ENCODE results near the gene CASZ1. TPM values are rescaled to one million over a fixed set of nuclear protein-coding genes. Genes with fewer than 3 reads are reported as not detected.

The CASZ1 gene
- total RNA-seq, 1 experiment from 2014 or later = 27.8 TPM

DNA sequence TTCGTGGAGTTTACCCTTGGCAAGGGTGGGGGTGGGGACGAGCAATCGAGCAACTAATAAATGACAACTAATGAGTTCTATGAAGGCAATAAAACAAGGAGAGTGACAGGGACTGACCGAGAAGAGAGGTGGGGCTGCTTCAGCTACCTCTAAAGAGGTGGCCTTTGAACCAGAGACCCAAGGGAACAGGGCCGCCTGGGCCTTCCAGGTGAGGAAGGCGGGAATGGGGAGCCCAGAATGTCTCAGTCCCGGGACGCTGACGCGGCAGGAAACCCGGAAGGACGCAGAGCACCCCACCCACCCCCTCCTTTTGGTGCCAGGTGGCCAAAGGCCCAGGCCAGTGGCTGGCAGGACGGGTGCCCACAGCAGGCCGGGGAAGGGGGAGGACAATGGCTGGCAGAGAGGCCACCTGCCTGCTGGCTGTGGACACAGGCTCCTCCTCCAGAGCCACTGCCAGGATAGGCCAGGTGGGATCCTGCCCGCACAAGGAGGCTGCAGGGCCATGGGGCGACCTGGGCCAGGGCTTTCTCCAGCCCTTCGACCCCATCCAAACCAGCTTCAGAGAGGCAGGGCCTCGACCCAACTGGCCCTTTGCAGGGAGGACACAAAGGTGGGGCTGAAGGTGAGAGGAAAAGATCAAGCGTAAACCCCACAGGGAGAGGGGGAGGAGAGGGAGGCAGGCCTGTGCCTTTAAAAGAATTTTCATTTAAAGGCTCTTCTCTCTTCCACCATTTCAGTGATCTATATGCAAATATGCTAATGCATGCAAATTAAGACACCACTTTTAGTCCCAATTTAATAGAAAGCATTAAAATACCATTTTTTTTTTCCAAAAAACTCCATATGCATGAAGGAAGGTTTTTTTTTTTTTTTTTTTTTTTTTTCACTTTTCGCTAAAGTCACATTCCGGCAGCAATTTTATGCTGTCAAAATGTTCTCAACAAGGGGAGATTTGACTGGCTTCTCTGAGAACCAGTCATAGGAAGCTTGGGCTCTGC lies 58.1 kb downstream of the CASZ1 start:
- no TSS peak for BruUV-seq (replicated peaks)
- ATAC-seq (no peak), DNase-seq (ENCODE audit: low read depth, low spot score) (no peak)
- in situ Hi-C loops (cut with HindIII; ENCODE audit: low pct_unique_long_range_greater_than_20kb, low sequenced_read_pairs) (no loop called here), intact Hi-C loops (cut with micrococcal nuclease; ENCODE audit: unreplicated experiment) (no loop called here)
- Histone ChIP-seq H3K4me3 (ENCODE audit: low read depth in 2 of 2, low read length in 2 of 2) (no peak overlapping the region), H3K36me3 (ENCODE audit: control insufficient read depth, insufficient read depth, low read length) (no peaks in the 10 kb centered on the region; the same call in 1 of the 2 replicates), H3K27me3 (ENCODE audit: control insufficient read depth, insufficient read depth, low read length) (no peaks in the 10 kb centered on the region), H3K27ac (ENCODE audit: low read length) (no peak overlapping the region), H3K4me1 (ENCODE audit: control insufficient read depth, insufficient read depth, low read length) (peaks cover 3% of the 10 kb centered on the region), H3K9me3 (ENCODE audit: control insufficient read depth, insufficient read depth, low read depth, low read length) (no peaks in the 10 kb centered on the region)
- ChIA-PET POLR2A (no interaction called here), CTCF (no interaction called here)
- TF ChIP-seq, protein P1, sequence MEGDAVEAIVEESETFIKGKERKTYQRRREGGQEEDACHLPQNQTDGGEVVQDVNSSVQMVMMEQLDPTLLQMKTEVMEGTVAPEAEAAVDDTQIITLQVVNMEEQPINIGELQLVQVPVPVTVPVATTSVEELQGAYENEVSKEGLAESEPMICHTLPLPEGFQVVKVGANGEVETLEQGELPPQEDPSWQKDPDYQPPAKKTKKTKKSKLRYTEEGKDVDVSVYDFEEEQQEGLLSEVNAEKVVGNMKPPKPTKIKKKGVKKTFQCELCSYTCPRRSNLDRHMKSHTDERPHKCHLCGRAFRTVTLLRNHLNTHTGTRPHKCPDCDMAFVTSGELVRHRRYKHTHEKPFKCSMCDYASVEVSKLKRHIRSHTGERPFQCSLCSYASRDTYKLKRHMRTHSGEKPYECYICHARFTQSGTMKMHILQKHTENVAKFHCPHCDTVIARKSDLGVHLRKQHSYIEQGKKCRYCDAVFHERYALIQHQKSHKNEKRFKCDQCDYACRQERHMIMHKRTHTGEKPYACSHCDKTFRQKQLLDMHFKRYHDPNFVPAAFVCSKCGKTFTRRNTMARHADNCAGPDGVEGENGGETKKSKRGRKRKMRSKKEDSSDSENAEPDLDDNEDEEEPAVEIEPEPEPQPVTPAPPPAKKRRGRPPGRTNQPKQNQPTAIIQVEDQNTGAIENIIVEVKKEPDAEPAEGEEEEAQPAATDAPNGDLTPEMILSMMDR (IDR thresholded peaks at IDR 0.05) = no peak
- TF ChIP-seq TCF7L2 (IDR thresholded peaks at IDR 0.05; ENCODE audit: low read depth, low read length) = no peak
- no peak for TF ChIP-seq SIN3A (IDR thresholded peaks at IDR 0.05; ENCODE audit: borderline replicate concordance, insufficient read depth, low read depth, low read length)
- TF ChIP-seq, protein P2, sequence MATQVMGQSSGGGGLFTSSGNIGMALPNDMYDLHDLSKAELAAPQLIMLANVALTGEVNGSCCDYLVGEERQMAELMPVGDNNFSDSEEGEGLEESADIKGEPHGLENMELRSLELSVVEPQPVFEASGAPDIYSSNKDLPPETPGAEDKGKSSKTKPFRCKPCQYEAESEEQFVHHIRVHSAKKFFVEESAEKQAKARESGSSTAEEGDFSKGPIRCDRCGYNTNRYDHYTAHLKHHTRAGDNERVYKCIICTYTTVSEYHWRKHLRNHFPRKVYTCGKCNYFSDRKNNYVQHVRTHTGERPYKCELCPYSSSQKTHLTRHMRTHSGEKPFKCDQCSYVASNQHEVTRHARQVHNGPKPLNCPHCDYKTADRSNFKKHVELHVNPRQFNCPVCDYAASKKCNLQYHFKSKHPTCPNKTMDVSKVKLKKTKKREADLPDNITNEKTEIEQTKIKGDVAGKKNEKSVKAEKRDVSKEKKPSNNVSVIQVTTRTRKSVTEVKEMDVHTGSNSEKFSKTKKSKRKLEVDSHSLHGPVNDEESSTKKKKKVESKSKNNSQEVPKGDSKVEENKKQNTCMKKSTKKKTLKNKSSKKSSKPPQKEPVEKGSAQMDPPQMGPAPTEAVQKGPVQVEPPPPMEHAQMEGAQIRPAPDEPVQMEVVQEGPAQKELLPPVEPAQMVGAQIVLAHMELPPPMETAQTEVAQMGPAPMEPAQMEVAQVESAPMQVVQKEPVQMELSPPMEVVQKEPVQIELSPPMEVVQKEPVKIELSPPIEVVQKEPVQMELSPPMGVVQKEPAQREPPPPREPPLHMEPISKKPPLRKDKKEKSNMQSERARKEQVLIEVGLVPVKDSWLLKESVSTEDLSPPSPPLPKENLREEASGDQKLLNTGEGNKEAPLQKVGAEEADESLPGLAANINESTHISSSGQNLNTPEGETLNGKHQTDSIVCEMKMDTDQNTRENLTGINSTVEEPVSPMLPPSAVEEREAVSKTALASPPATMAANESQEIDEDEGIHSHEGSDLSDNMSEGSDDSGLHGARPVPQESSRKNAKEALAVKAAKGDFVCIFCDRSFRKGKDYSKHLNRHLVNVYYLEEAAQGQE (IDR thresholded peaks at IDR 0.05; ENCODE audit: insufficient read depth in 1 of 2, low read depth in 2 of 2, low read length in 1 of 2) = no peak
- TF ChIP-seq POLR2AphosphoS5 (IDR thresholded peaks at IDR 0.05; ENCODE audit: low read depth, low read length) = no peak

DNA sequence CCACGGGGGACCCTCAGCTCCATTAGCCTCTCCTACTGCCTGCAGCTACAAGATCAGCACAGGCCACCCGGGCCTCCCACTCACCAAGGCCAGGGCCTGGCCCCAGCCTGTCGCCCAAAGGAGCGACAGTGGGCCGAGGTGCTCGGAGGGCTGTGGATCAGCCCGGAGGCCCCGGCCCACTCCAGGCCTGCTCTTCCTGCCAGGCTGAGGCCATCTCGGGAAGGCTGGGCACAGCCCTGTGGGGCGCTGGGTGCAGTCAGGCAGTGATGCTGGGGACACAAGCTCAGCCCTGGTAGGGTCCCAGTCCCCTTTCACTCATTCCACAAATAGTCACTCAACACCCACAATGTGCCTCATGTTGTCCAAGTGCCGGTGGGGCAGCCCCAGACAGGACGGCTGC lies 58.8 kb downstream of the CASZ1 start:
- POLR2A ChIA-PET = no interaction called here
- TF ChIP-seq POLR2AphosphoS5 (IDR thresholded peaks at IDR 0.05; ENCODE audit: low read depth, low read length) = no peak
- TF ChIP-seq TCF7L2 (IDR thresholded peaks at IDR 0.05; ENCODE audit: low read depth, low read length) = no peak
- TF ChIP-seq SIN3A (IDR thresholded peaks at IDR 0.05; ENCODE audit: borderline replicate concordance, insufficient read depth, low read depth, low read length) = no peak
- TF ChIP-seq, protein P1 (IDR thresholded peaks at IDR 0.05) = no peak
- TF ChIP-seq, protein P2 (IDR thresholded peaks at IDR 0.05; ENCODE audit: insufficient read depth in 1 of 2, low read depth in 2 of 2, low read length in 1 of 2) = no peak
- BruUV-seq (replicated peaks) = no TSS peak
- no peaks in the 10 kb centered on the region; the same call in 1 of the 2 replicates for H3K36me3 ChIP-seq (ENCODE audit: control insufficient read depth, insufficient read depth, low read length)
- H3K27ac ChIP-seq (ENCODE audit: low read length) = no peak overlapping the region
- in situ Hi-C loops (cut with HindIII; ENCODE audit: low pct_unique_long_range_greater_than_20kb, low sequenced_read_pairs) = no loop called here
- CTCF ChIA-PET = no interaction called here
- no peaks in the 10 kb centered on the region for H3K9me3 ChIP-seq (ENCODE audit: control insufficient read depth, insufficient read depth, low read depth, low read length)
- peaks cover 10% of the 10 kb centered on the region for H3K4me1 ChIP-seq (ENCODE audit: control insufficient read depth, insufficient read depth, low read length)
- no peaks in the 10 kb centered on the region for H3K27me3 ChIP-seq (ENCODE audit: control insufficient read depth, insufficient read depth, low read length)
- no peak overlapping the region for H3K4me3 ChIP-seq (ENCODE audit: low read depth in 2 of 2, low read length in 2 of 2)
- intact Hi-C loops (cut with micrococcal nuclease; ENCODE audit: unreplicated experiment) = no loop called here
- DNase-seq (ENCODE audit: low read depth, low spot score) = no peak
- no peak for ATAC-seq

Measured in Panc1 (cell line).